OCI-LY7 (cell line): Measurements from ENCODE around the gene CACNA1I. TPM values are rescaled to one million over a fixed set of nuclear protein-coding genes. Genes with fewer than 3 reads are reported as not detected.

Source experiments
- BruUV-seq: library from RNA; stranded (reverse); fragments of 400-500 nt; replicated peaks from 2 replicates; lab custom pipeline; 2021; lab: Mats Ljungman, UMichigan
- CTCF ChIA-PET: fragments of 300-600 bp; sonication (Branson Sonifier 250); formaldehyde crosslinking; loops from one replicate; lab custom pipeline; 2022; ENCODE audit warnings: antibody characterized with exemption; ENCODE audit not compliant: unreplicated experiment; lab: Charles Lee
- POLR2A ChIA-PET: fragments of 300-600 bp; sonication (Branson Sonifier 250); formaldehyde crosslinking; loops from one replicate; lab custom pipeline; 2022; ENCODE audit warnings: antibody characterized with exemption; lab: Charles Lee
- DNase-seq: peaks from one replicate; pipeline ENCODE4 v3.0.0-alpha.2; 2015; ENCODE audit warnings: low spot score
- H2AFZ ChIP-seq: fragments of 200-600 bp; sonication (generic), shearing (Covaris generic); 2 replicates; pipeline ENCODE4 v1.6.1; 2014; ENCODE audit warnings: mild to moderate bottlenecking, antibody characterized with exemption, low read length, moderate library complexity
- H3K27ac ChIP-seq: fragments of 200-600 bp; sonication (generic); 2 replicates; pipeline ENCODE4 v1.5.1; 2014; ENCODE audit warnings: mixed run types, low read depth, mild to moderate bottlenecking, moderate library complexity, low read length, inconsistent platforms; ENCODE audit not compliant: poor library complexity, severe bottlenecking
- H3K36me3 ChIP-seq: fragments of 200-600 bp; sonication (generic); 2 replicates; pipeline ENCODE4 v1.6.1; 2014; ENCODE audit warnings: mild to moderate bottlenecking, antibody characterized with exemption, low read length, moderate library complexity, mixed read lengths; ENCODE audit not compliant: insufficient read depth
- H3K4me1 ChIP-seq: fragments of 200-600 bp; sonication (generic); 2 replicates; pipeline ENCODE4 v1.5.1; 2014; ENCODE audit warnings: mild to moderate bottlenecking, low read length; ENCODE audit not compliant: insufficient read depth, poor library complexity, severe bottlenecking
- H3K4me2 ChIP-seq: fragments of 200-600 bp; sonication (generic); 2 replicates; pipeline ENCODE4 v1.6.1; 2014; ENCODE audit warnings: mild to moderate bottlenecking, low read length
- H3K4me3 ChIP-seq: fragments of 200-600 bp; sonication (generic); 2 replicates; pipeline ENCODE4 v1.5.1; 2014; ENCODE audit warnings: mild to moderate bottlenecking, low read depth, low read length; ENCODE audit not compliant: poor library complexity, severe bottlenecking
- H3K79me2 ChIP-seq: fragments of 200-600 bp; sonication (generic); 2 replicates; pipeline ENCODE4 v1.6.1; 2016; ENCODE audit warnings: low read depth, mild to moderate bottlenecking, low read length, moderate library complexity, mixed read lengths; ENCODE audit not compliant: insufficient read depth
- H3K9me2 ChIP-seq: fragments of 200-600 bp; sonication (generic); 2 replicates; pipeline ENCODE4 v1.6.1; 2016; ENCODE audit warnings: mild to moderate bottlenecking, low read length, mixed read lengths; ENCODE audit not compliant: insufficient read depth
- H3K9me3 ChIP-seq: fragments of 200-600 bp; sonication (generic); 2 replicates; pipeline ENCODE4 v1.6.1; 2014; ENCODE audit warnings: mild to moderate bottlenecking, mixed run types, low read length, mixed read lengths
- H4K20me1 ChIP-seq: fragments of 200-600 bp; sonication (generic); 2 replicates; pipeline ENCODE4 v1.6.1; 2014; ENCODE audit warnings: mild to moderate bottlenecking, antibody characterized with exemption, low read length, moderate library complexity, mixed read lengths; ENCODE audit not compliant: insufficient read depth
- EZH2phosphoT487 ChIP-seq: fragments of 200-600 bp; sonication (generic); IDR thresholded peaks from 2 replicates; pipeline ENCODE4 v1.6.1; 2018; ENCODE audit warnings: low read depth, borderline replicate concordance, mild to moderate bottlenecking, mixed run types, antibody characterized with exemption, low read length, moderate library complexity, mixed read lengths
- intact Hi-C: fragments of 100-400 bp; cut with micrococcal nuclease; formaldehyde crosslinking; loops from one replicate; pipeline ENCODE4 v1.10.0; 2022; ENCODE audit not compliant: unreplicated experiment
- total RNA-seq, 2 experiments: library from RNA; depleted of rRNA in 1 of 2; stranded (reverse); fragments of >200 nt in 1 of 2; shearing (Covaris generic) in 1 of 2; gene quantifications; 2 replicates each; pipeline ENCODE4 v1.2.3, GENCODE V29; 2014 to 2022
- TF ChIP-seq, protein P1 (sequence below): fragments of 200-600 bp; sonication (generic); conservative IDR thresholded peaks from 2 replicates; pipeline ENCODE4 v1.5.1; 2014; ENCODE audit warnings: mild to moderate bottlenecking, antibody characterized with exemption, low read length, moderate library complexity, mixed read lengths

The CACNA1I gene
- total RNA-seq, 2 experiments from 2014 or later = 0.03 TPM; not detected in 1

DNA sequence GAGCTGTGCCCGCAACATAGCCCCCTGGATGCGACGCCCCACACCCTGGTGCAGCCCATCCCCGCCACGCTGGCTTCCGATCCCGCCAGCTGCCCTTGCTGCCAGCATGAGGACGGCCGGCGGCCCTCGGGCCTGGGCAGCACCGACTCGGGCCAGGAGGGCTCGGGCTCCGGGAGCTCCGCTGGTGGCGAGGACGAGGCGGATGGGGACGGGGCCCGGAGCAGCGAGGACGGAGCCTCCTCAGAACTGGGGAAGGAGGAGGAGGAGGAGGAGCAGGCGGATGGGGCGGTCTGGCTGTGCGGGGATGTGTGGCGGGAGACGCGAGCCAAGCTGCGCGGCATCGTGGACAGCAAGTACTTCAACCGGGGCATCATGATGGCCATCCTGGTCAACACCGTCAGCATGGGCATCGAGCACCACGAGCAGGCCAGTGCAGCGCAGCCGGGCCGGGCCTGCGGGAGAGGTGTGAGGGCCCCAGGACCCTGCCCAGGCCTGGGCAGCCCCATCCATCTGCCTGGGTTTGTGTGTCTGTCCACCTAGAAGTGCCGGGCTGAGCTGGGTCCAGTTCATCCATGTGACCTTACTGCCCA, 79.0 kb downstream of the CACNA1I start:
- Histone ChIP-seq H3K27ac (no peak overlapping the region), H3K4me1 (no peaks in the 10 kb centered on the region), H3K79me2 (no peaks in the 10 kb centered on the region), H3K9me3 (no peaks in the 10 kb centered on the region), H4K20me1 (no peaks in the 10 kb centered on the region), H3K36me3 (no peaks in the 10 kb centered on the region), H3K4me2 (no peak overlapping the region), H2AFZ (no peak overlapping the region), H3K4me3 (no peak overlapping the region), H3K9me2 (no peaks in the 10 kb centered on the region)
- BruUV-seq = no TSS peak
- TF ChIP-seq EZH2phosphoT487 = no peak
- TF ChIP-seq, protein P1, sequence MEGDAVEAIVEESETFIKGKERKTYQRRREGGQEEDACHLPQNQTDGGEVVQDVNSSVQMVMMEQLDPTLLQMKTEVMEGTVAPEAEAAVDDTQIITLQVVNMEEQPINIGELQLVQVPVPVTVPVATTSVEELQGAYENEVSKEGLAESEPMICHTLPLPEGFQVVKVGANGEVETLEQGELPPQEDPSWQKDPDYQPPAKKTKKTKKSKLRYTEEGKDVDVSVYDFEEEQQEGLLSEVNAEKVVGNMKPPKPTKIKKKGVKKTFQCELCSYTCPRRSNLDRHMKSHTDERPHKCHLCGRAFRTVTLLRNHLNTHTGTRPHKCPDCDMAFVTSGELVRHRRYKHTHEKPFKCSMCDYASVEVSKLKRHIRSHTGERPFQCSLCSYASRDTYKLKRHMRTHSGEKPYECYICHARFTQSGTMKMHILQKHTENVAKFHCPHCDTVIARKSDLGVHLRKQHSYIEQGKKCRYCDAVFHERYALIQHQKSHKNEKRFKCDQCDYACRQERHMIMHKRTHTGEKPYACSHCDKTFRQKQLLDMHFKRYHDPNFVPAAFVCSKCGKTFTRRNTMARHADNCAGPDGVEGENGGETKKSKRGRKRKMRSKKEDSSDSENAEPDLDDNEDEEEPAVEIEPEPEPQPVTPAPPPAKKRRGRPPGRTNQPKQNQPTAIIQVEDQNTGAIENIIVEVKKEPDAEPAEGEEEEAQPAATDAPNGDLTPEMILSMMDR = no peak
- POLR2A ChIA-PET = no interaction called here
- DNase-seq = no peak
- intact Hi-C loops = no loop called here
- CTCF ChIA-PET = no interaction called here

DNA sequence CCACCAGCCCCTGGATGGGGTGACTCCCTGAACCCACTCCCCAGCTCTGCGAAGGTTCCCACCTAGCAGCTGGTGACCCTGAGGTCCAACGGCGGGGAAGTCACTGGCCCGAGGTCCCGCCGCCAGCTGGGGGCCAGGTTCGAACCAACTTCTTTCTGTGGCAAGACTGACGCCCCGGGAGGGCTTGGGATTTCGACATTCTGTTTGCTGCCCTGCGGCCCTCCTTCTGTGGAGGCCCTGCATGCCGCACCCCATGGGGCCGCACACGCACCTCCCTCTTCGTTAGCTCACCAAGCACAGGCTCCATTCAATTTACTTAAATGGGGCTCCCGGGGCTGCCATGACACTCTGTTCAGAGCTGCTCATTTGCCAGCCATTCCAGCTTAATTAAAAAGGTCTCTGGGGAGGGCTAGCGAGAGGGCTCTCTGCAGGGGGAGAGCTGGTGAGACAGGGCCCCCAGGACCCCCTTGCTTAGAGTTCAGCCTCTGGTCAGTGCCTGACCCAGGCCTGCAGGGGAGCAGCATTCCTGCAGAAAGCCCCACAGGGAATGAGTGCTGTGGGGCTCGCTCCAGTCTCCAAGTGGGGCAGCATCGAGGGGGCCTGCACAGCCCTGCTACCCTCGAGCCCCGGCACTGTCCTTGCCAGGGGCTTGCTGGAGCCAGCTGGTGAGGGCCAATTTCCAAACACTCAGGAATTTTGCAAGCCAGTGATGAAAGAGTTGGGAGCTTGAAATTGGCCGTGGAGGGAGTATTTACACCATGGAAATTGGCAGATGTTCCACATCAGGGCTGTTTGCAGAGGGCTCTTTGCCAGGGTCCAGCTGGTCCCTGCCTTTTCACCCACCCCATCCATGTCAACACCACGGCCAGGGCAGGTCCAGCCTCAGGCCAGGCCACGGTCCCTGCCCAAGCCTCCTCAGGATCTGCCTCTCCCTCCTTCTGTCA, 80.8 kb downstream of the CACNA1I start:
- Histone ChIP-seq H3K36me3 (no peaks in the 10 kb centered on the region), H3K9me3 (no peaks in the 10 kb centered on the region), H2AFZ (no peak overlapping the region), H3K4me2 (no peak overlapping the region), H4K20me1 (0 out of 2 replicates have a peak, but pooled peaks cover 4% of the 10 kb centered on the region), H3K4me3 (no peak overlapping the region), H3K4me1 (no peaks in the 10 kb centered on the region), H3K9me2 (no peaks in the 10 kb centered on the region), H3K79me2 (no peaks in the 10 kb centered on the region), H3K27ac (no peak overlapping the region)
- BruUV-seq = no TSS peak
- CTCF ChIA-PET = no interaction called here
- POLR2A ChIA-PET = no interaction called here
- no peak for DNase-seq
- TF ChIP-seq, protein P1 = no peak
- no peak for TF ChIP-seq EZH2phosphoT487
- intact Hi-C loops = no loop called here
